Measurements from ENCODE around the gene SAPCD2. TPM values are rescaled to one million over a fixed set of nuclear protein-coding genes. Genes with fewer than 3 reads are reported as not detected.

SAPCD2 gene
- total RNA-seq, 1 experiment from 2014 or later, result 41.1 TPM

GRCh38 chr9:137113385-137114159 is 43.2 kb upstream of the SAPCD2 start:
- intact Hi-C loops (cut with micrococcal nuclease; ENCODE audit: unreplicated experiment), result no loop called here
- H3K36me3 Mint-ChIP-seq (ENCODE audit: insufficient read depth, unreplicated experiment), result peaks cover 17% of the 10 kb centered on the region
- H3K4me3 Mint-ChIP-seq (ENCODE audit: low read depth, unreplicated experiment), result peak overlapping the region; percentile 40
- BruUV-seq (replicated peaks), result no TSS peak
- no peak for DNase-seq
- no peak for TF ChIP-seq CTCF (IDR thresholded peaks at IDR 0.05; ENCODE audit: unreplicated experiment)
- CTCF ChIA-PET, result no interaction called here
- peak overlapping the region; percentile 39 for H3K27ac Mint-ChIP-seq (ENCODE audit: unreplicated experiment)
- no peaks in the 10 kb centered on the region for H3K4me1 Mint-ChIP-seq (ENCODE audit: low read depth, unreplicated experiment)
- no peaks in the 10 kb centered on the region for H3K9me3 Mint-ChIP-seq (ENCODE audit: low read depth, unreplicated experiment)
- peaks cover 14% of the 10 kb centered on the region for H3K27me3 Mint-ChIP-seq (ENCODE audit: unreplicated experiment)

DNA sequence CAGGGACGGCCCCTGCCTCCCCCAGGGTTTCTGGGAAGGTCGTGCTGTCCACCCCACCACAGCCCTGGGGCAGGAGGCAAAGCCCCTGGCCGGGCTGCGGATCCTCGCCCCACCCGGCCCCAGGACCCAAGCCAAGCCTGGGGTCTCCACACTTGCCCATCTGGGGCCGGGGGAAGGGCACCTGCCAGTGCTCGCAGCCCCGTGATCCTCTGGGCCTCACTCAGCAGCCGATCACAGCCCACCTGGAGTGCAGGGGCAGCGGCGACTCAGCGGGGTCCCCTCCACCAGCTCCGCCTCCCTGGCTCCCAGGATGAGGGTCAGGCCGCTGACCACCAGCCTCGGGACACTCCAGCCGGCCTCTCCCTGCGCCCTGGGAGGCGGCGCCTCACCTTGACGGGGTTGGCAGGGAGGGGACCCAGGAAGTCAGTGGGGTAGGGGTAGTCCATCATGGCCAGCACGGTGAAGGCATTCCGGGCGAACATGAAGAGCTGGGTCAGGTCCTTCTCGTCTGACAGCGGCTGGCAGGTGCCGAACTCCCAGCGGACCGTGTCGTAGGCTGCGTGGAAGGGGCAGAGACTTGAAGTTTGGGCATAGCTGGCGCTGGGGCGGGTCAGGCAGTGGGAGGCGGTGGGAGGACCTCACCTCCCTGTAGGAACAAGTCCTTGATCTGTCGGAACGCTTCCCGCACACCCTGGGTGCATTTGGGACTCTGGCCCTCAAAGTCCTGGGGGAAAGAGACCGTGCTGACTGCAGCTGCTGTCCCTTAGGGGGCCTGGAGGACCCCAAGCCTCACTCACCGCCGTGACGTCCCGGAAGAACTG is 42.4 kb upstream of the SAPCD2 start:
- H3K4me3 Mint-ChIP-seq (ENCODE audit: low read depth, unreplicated experiment), result no peak overlapping the region
- DNase-seq, result no peak
- intact Hi-C loops (cut with micrococcal nuclease; ENCODE audit: unreplicated experiment), result no loop called here
- H3K4me1 Mint-ChIP-seq (ENCODE audit: low read depth, unreplicated experiment), result no peaks in the 10 kb centered on the region
- no TSS peak for BruUV-seq (replicated peaks)
- no peak overlapping the region for H3K27ac Mint-ChIP-seq (ENCODE audit: unreplicated experiment)
- no peak for TF ChIP-seq CTCF (IDR thresholded peaks at IDR 0.05; ENCODE audit: unreplicated experiment)
- H3K36me3 Mint-ChIP-seq (ENCODE audit: insufficient read depth, unreplicated experiment), result peaks cover 17% of the 10 kb centered on the region
- CTCF ChIA-PET, result no interaction called here
- no peaks in the 10 kb centered on the region for H3K9me3 Mint-ChIP-seq (ENCODE audit: low read depth, unreplicated experiment)
- peaks cover 14% of the 10 kb centered on the region for H3K27me3 Mint-ChIP-seq (ENCODE audit: unreplicated experiment)

GRCh38 chr9:137111788-137112563 is 41.6 kb upstream of the SAPCD2 start:
- H3K9me3 Mint-ChIP-seq (ENCODE audit: low read depth, unreplicated experiment), result no peaks in the 10 kb centered on the region
- CTCF ChIA-PET, result no interaction called here

More at GRCh38 chr9:137111788-137112563, 41.6 kb upstream of the SAPCD2 start:
- intact Hi-C loops (cut with micrococcal nuclease; ENCODE audit: unreplicated experiment), result no loop called here
- Mint-ChIP-seq H3K36me3 (ENCODE audit: insufficient read depth, unreplicated experiment) (peaks cover 17% of the 10 kb centered on the region), H3K4me3 (ENCODE audit: low read depth, unreplicated experiment) (no peak overlapping the region), H3K4me1 (ENCODE audit: low read depth, unreplicated experiment) (no peaks in the 10 kb centered on the region), H3K27ac (ENCODE audit: unreplicated experiment) (no peak overlapping the region), H3K27me3 (ENCODE audit: unreplicated experiment) (peaks cover 6% of the 10 kb centered on the region)
- no peak for TF ChIP-seq CTCF (IDR thresholded peaks at IDR 0.05; ENCODE audit: unreplicated experiment)
- BruUV-seq (replicated peaks), result no TSS peak
- no peak for DNase-seq
